ENCODE measurements around the gene NUP160. TPM values are rescaled to one million over a fixed set of nuclear protein-coding genes. Genes with fewer than 3 reads are reported as not detected.
"Not testable (repeated sequence)": the region's sequence is repeated elsewhere in the genome, so short reads cannot be mapped to it uniquely, and the experiment has no call there.

The NUP160 gene
- total RNA-seq, 3 donors from 2014 or later (not counting 1 experiment from before 2014, with no cell fraction given): 36.6 to 53.3 (median 43.5) TPM

DNA sequence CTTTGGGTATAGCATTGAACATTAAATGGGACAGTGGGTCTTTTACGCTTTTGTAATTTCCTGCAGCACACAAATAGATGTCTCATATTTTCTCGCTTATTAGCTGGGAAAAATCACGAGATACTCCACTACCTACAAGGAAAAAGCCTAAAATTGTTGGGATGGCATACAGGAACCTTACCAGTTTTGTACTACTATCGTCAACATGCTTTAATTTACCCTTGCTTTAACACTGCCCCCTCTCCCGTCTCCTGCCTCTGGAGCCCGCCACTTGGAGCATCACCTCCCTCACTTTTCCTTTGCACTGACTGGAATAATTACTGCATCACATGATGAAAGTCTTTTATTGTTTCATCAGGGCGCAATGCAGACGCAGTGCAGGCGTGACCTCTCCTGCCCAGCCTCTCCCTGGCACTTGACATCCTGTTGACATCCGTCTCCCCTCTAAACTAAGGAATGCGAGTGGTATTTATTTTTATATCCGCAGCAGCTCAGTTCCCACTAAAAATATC lies 80.0 kb downstream of the NUP160 start:
- Histone ChIP-seq H3K27me3 (ENCODE audit: control insufficient read depth, insufficient read depth, low read length) (no peaks in the 10 kb centered on the region), H3K4me1 (ENCODE audit: control insufficient read depth, insufficient read depth, low read length) (peaks cover 21% of the 10 kb centered on the region), H3K36me3 (ENCODE audit: control insufficient read depth, insufficient read depth, low read length) (peaks cover 15% of the 10 kb centered on the region), H3K4me3 (ENCODE audit: low read length) (peak overlapping the region; percentile 51), H3K9me3 (ENCODE audit: control insufficient read depth, insufficient read depth, low read length) (no peaks in the 10 kb centered on the region), H3K27ac (ENCODE audit: low read length) (peak overlapping the region; percentile 96)
- DNase-seq: peak in 1 of 2 donors; percentile 45
- Mint-ChIP-seq H3K36me3 (no peaks in the 10 kb centered on the region), H3K27ac (peak overlapping the region; percentile 100), H3K27me3 (ENCODE audit: low read depth in 2 of 2) (no peaks in the 10 kb centered on the region), H3K4me1 (peaks cover 24 to 32% of the 10 kb centered on the region in 2 donors), H3K9me3 (no peaks in the 10 kb centered on the region), H3K4me3 (peak overlapping the region; percentile 95)
- ATAC-seq: no peak
- WGBS (ENCODE audit: insufficient coverage): 16% methylated on average over 12 of the region's 12 CpGs
- TF ChIP-seq, protein P1, sequence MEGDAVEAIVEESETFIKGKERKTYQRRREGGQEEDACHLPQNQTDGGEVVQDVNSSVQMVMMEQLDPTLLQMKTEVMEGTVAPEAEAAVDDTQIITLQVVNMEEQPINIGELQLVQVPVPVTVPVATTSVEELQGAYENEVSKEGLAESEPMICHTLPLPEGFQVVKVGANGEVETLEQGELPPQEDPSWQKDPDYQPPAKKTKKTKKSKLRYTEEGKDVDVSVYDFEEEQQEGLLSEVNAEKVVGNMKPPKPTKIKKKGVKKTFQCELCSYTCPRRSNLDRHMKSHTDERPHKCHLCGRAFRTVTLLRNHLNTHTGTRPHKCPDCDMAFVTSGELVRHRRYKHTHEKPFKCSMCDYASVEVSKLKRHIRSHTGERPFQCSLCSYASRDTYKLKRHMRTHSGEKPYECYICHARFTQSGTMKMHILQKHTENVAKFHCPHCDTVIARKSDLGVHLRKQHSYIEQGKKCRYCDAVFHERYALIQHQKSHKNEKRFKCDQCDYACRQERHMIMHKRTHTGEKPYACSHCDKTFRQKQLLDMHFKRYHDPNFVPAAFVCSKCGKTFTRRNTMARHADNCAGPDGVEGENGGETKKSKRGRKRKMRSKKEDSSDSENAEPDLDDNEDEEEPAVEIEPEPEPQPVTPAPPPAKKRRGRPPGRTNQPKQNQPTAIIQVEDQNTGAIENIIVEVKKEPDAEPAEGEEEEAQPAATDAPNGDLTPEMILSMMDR (IDR thresholded peaks at IDR 0.05): no peak
- intact Hi-C loops (cut with micrococcal nuclease): loop anchor here (5.0 kb wide), 1 partner anchor 234 kb away; no protein-coding TSS in a partner anchor

DNA sequence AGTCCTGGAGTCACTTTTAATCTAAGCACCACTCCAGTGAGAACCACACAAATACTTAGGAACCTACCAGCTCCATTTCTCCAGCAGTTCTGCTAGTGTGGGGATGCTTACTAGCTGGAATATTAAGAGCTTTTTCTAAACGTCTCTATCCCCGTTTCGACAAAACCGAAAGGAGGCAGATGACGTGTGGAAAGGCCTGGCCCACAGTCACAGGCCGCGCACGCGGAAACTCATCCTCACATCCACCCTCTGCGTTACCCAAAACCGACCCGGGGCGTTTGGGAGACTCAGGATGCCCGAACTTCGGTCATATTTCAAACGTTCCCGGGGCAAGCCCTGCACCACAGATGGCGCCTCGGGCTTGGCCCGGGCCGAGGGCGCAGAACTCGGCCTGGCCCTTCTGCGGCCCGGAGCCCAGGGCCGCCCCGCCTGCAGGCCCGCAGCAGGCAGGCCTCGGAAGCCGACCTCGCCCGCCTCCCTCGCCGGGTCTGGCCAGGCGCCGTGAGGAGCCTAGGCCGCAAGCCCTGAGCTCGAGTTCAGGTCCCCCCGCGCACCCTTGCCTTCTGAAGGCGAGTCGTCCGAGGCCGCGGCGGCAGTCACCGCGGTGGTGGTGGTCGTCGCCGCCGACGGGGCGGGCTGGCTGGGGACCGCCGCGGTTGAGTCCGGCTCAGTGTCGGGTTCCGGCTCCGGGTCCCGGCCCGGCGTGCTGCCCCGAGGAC lies 81.5 kb downstream of the NUP160 start:
- Mint-ChIP-seq H3K36me3 (no peaks in the 10 kb centered on the region), H3K4me3 (peak overlapping the region; percentile 95), H3K27ac (peak overlapping the region; percentile 100), H3K4me1 (peaks cover 24 to 32% of the 10 kb centered on the region in 2 donors), H3K27me3 (ENCODE audit: low read depth in 2 of 2) (no peaks in the 10 kb centered on the region), H3K9me3 (no peaks in the 10 kb centered on the region)
- Histone ChIP-seq H3K27ac (ENCODE audit: low read length) (peak overlapping the region; percentile 92), H3K36me3 (ENCODE audit: control insufficient read depth, insufficient read depth, low read length) (peaks cover 26% of the 10 kb centered on the region), H3K4me1 (ENCODE audit: control insufficient read depth, insufficient read depth, low read length) (peaks cover 21% of the 10 kb centered on the region), H3K4me3 (ENCODE audit: low read length) (peak overlapping the region; percentile 53), H3K9me3 (ENCODE audit: control insufficient read depth, insufficient read depth, low read length) (no peaks in the 10 kb centered on the region), H3K27me3 (ENCODE audit: control insufficient read depth, insufficient read depth, low read length) (no peaks in the 10 kb centered on the region)
- peak; percentile 73 to 89 for DNase-seq
- ATAC-seq: peak; percentile 35 to 63 (median 36)
- WGBS (ENCODE audit: insufficient coverage): under 1% methylated on average over 65 of the region's 65 CpGs
- intact Hi-C loops (cut with micrococcal nuclease): loop anchor here (1.0 to 5.0 kb wide), 3 partner anchors 80 to 236 kb away; partner anchors contain the start of gene MTCH2
- TF ChIP-seq, protein P1 (IDR thresholded peaks at IDR 0.05): no peak

DNA sequence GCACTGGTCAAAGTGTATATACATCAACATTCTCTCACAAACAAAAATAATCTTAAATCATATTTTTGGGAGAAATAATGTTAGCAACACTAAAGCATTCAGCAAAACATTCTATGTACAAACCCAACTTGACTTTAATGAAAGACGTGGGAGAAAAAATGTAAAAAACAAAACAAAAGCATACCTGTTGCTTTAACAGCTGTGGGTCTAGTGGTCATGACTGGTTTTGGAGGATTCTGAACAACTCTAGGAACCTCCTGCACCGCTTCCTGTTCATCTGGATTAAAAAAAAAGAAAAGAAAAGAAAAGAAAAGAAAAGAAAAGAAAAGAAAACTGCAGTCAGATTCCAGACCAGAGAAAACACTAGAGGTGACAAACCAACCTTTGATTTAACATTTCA lies 83.1 kb downstream of the NUP160 start:
- Histone ChIP-seq H3K36me3 (ENCODE audit: control insufficient read depth, insufficient read depth, low read length) (peaks cover 41% of the 10 kb centered on the region), H3K4me1 (ENCODE audit: control insufficient read depth, insufficient read depth, low read length) (peaks cover 21% of the 10 kb centered on the region), H3K9me3 (ENCODE audit: control insufficient read depth, insufficient read depth, low read length) (no peaks in the 10 kb centered on the region), H3K27ac (ENCODE audit: low read length) (peak overlapping the region; percentile 92), H3K27me3 (ENCODE audit: control insufficient read depth, insufficient read depth, low read length) (no peaks in the 10 kb centered on the region), H3K4me3 (ENCODE audit: low read length) (no peak overlapping the region)
- Mint-ChIP-seq H3K27me3 (ENCODE audit: low read depth in 2 of 2) (no peaks in the 10 kb centered on the region), H3K36me3 (no peaks in the 10 kb centered on the region), H3K9me3 (no peaks in the 10 kb centered on the region), H3K4me3 (peak overlapping the region; percentile 95), H3K27ac (peak overlapping the region; percentile 100), H3K4me1 (peaks cover 24 to 32% of the 10 kb centered on the region in 2 donors)
- ATAC-seq (no peak), DNase-seq (peak in 1 of 2 donors; percentile 22)
- TF ChIP-seq, protein P1 (IDR thresholded peaks at IDR 0.05): no peak
- intact Hi-C loops (cut with micrococcal nuclease): loop anchor here (5.0 kb wide), 1 partner anchor 237 kb away; no protein-coding TSS in a partner anchor
- 50% methylated on average over 1 of the region's 2 CpGs for WGBS (ENCODE audit: insufficient coverage)

DNA sequence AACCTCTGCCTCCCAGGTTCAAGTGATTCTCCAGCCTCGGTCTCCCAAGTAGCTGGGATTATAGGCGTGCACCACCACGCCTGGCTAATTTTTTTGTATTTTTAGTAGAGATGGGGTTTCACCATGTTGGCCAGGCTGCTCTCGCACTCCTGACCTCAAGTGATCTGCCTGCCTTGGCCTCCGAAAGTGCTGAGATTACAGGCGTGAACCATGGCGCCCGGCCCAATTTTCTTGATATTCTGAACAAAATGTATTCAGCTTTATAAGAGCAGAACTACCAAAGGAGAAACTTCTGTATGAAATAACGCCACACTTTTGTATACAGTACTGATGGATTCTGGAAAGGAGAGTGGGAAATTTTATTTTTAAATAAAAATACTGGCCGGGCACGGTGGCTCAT lies 88.9 kb downstream of the NUP160 start:
- peaks cover 63% of the 10 kb centered on the region for H3K36me3 ChIP-seq (ENCODE audit: control insufficient read depth, insufficient read depth, low read length)
- H3K36me3 Mint-ChIP-seq; H3K27me3 Mint-ChIP-seq (ENCODE audit: low read depth in 2 of 2); H3K27ac Mint-ChIP-seq; H3K9me3 ChIP-seq (ENCODE audit: control insufficient read depth, insufficient read depth, low read length); H3K4me1 Mint-ChIP-seq; H3K4me3 ChIP-seq (ENCODE audit: low read length); intact Hi-C loops (cut with micrococcal nuclease); ATAC-seq; H3K27ac ChIP-seq (ENCODE audit: low read length); H3K4me1 ChIP-seq (ENCODE audit: control insufficient read depth, insufficient read depth, low read length); H3K9me3 Mint-ChIP-seq; DNase-seq; H3K27me3 ChIP-seq (ENCODE audit: control insufficient read depth, insufficient read depth, low read length); H3K4me3 Mint-ChIP-seq: not testable (repeated sequence)
- 93% methylated on average over 11 of the region's 11 CpGs for WGBS (ENCODE audit: insufficient coverage)

Data from natural killer cell (primary cell).